ACC112 (cell line): Measurements from ENCODE around the gene CXorf58.

Experiments
- H2AFZ ChIP-seq: fragments of 200-600 bp; sonication (generic); one replicate; pipeline ENCODE4 v1.6.0; 2017; ENCODE audit warnings: antibody characterized with exemption, low read length; ENCODE audit not compliant: unreplicated experiment
- H3K27ac ChIP-seq: fragments of 200-600 bp; sonication (generic); 2 replicates; pipeline ENCODE4 v1.5.1; 2014; ENCODE audit warnings: low read depth, mild to moderate bottlenecking, antibody characterized with exemption, low read length, moderate library complexity
- H3K27me3 ChIP-seq: fragments of 200-600 bp; sonication (generic); 2 replicates; pipeline ENCODE4 v1.6.1; 2014; ENCODE audit warnings: mild to moderate bottlenecking, antibody characterized with exemption, low read length, moderate library complexity, mixed read lengths; ENCODE audit not compliant: insufficient read depth
- H3K36me3 ChIP-seq: fragments of 200-600 bp; sonication (generic); 2 replicates; pipeline ENCODE4 v1.6.1; 2016; ENCODE audit warnings: mild to moderate bottlenecking, antibody characterized with exemption, low read length, moderate library complexity, mixed read lengths; ENCODE audit not compliant: insufficient read depth
- H3K4me1 ChIP-seq: fragments of 200-600 bp; sonication (generic); one replicate; pipeline ENCODE4 v1.6.1; 2016; ENCODE audit warnings: low read length, mixed read lengths; ENCODE audit not compliant: insufficient read depth, unreplicated experiment, control insufficient read depth
- H3K4me3 ChIP-seq: fragments of 200-600 bp; sonication (generic); 2 replicates; pipeline ENCODE4 v1.5.1; 2014; ENCODE audit warnings: mild to moderate bottlenecking, low read depth, low read length
- H3K79me2 ChIP-seq: fragments of 200-600 bp; sonication (generic); one replicate; pipeline ENCODE4 v1.6.0; 2016; ENCODE audit warnings: low read length; ENCODE audit not compliant: control insufficient read depth, unreplicated experiment, insufficient read depth

CXorf58 gene

GRCh38 chrX:23901060-23901459 is 6.7 kb upstream of the CXorf58 start:
- Histone ChIP-seq H3K27ac (peak overlapping the region; percentile 99), H3K4me1 (peaks cover 71% of the 10 kb centered on the region), H3K79me2 (peaks cover 19% of the 10 kb centered on the region), H3K36me3 (no peaks in the 10 kb centered on the region), H3K27me3 (no peaks in the 10 kb centered on the region), H2AFZ (no peak overlapping the region), H3K4me3 (peak overlapping the region; percentile 48; the same call in 1 of the 2 replicates)

DNA sequence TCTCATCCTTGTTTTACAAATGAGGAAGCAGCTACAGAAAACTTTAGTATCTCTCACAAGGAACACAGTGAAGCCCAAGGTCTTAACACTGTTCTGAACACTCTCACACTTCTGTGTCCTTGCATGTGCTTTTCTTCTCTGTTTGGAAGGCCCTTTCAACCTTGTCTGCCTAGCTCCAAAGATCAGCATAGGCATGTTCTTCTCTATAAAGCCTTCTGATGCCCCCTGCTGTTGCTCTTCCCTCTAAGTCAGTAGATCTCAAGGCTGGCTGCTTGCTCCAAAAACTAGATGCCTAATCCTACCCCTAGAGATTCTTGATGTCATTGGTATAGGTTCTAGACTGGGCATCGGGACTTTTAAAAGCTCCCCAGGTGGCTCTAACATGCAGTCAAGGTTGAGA is 6.0 kb upstream of the CXorf58 start:
- peaks cover 74% of the 10 kb centered on the region for H3K4me1 ChIP-seq
- no peak overlapping the region for H2AFZ ChIP-seq
- H3K27ac ChIP-seq, result peak overlapping the region; percentile 99
- H3K79me2 ChIP-seq, result peaks cover 26% of the 10 kb centered on the region
- H3K36me3 ChIP-seq, result no peaks in the 10 kb centered on the region
- peak overlapping the region; percentile 37; the same call in 1 of the 2 replicates for H3K4me3 ChIP-seq
- H3K27me3 ChIP-seq, result no peaks in the 10 kb centered on the region

- H3K27ac ChIP-seq, result peak overlapping the region; percentile 99
- H3K27me3 ChIP-seq, result no peaks in the 10 kb centered on the region
- H3K79me2 ChIP-seq, result peaks cover 28% of the 10 kb centered on the region
- H3K36me3 ChIP-seq, result no peaks in the 10 kb centered on the region
- H3K4me3 ChIP-seq, result peak overlapping the region; percentile 37; the same call in 1 of the 2 replicates
- no peak overlapping the region for H2AFZ ChIP-seq
- H3K4me1 ChIP-seq, result peaks cover 69% of the 10 kb centered on the region
These were observed 5.4 kb upstream of the CXorf58 start for GRCh38 chrX:23902419-23902818.

DNA sequence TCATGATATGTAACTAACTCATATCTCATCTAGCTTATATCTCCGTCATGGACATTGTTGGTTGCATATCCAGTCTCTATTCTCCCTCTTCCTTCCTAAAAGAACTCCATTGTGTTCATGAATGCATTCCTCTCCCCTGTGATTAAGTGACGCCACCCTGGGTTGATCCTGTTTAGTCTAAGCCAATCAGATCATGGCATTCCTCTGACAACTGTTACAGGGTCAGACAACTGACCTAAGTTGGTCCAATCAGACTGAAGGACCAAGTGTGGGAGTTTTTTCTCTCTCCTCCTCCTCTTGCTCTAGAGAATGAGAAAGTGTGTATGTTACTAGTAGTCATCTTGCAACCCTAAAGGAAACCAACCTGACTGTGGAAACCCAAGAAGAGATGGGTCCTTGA is 3.7 kb upstream of the CXorf58 start:
- Histone ChIP-seq H3K4me1 (peaks cover 52% of the 10 kb centered on the region), H3K27me3 (no peaks in the 10 kb centered on the region), H3K4me3 (no peak overlapping the region), H3K79me2 (peaks cover 23% of the 10 kb centered on the region), H3K27ac (peak overlapping the region; percentile 41; the same call in 1 of the 2 replicates), H3K36me3 (no peaks in the 10 kb centered on the region), H2AFZ (no peak overlapping the region)

GRCh38 chrX:23907111-23907497 is 702 bp upstream of the CXorf58 start:
- Histone ChIP-seq H3K27me3 (no peaks in the 10 kb centered on the region), H3K36me3 (no peaks in the 10 kb centered on the region), H3K27ac (peak overlapping the region; percentile 95), H2AFZ (peak overlapping the region; percentile 95), H3K79me2 (peaks cover 16% of the 10 kb centered on the region), H3K4me1 (peaks cover 22% of the 10 kb centered on the region), H3K4me3 (peak overlapping the region; percentile 97)

DNA sequence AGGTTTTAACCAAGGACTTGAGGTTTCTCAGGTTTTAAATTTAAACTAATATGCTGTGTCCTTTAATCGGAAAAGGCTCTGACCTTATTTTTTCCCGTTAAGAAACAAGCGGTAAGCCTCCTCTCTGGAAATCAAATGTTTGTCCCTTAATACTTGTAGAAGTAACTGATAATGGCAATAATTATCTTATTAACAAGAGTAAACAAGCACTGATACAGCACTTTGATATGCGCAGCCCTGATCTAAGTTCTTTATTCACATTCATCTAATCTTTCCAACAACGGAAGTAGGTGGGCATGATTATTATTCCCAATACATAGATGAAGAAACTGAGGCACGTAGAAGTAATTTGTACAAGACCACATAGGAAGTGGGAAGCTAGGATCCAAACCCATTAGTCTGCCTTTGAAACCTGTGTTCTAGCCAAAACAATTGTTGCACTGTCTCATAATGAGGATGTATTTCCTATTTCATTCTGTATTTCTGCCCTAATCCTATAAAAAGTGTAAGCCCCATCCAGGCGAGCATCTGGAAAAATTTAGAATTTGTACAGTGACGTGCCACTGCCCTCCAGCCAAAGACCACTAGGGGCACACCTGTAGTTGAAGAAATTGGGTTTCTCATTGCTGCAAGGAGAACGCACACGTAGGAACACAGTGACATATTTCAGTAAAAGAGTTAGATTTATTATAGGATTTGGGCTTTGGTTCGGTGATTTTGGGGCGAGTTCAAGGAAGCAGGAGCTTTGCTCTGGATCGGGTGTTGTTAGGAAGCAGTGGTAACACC is 606 bp downstream of the CXorf58 start:
- H2AFZ ChIP-seq, result peak overlapping the region; percentile 100
- no peaks in the 10 kb centered on the region for H3K27me3 ChIP-seq
- peaks cover 16% of the 10 kb centered on the region for H3K79me2 ChIP-seq
- peaks cover 16% of the 10 kb centered on the region for H3K4me1 ChIP-seq
- peak overlapping the region; percentile 95 for H3K27ac ChIP-seq
- H3K4me3 ChIP-seq, result peak overlapping the region; percentile 97
- no peaks in the 10 kb centered on the region for H3K36me3 ChIP-seq

DNA sequence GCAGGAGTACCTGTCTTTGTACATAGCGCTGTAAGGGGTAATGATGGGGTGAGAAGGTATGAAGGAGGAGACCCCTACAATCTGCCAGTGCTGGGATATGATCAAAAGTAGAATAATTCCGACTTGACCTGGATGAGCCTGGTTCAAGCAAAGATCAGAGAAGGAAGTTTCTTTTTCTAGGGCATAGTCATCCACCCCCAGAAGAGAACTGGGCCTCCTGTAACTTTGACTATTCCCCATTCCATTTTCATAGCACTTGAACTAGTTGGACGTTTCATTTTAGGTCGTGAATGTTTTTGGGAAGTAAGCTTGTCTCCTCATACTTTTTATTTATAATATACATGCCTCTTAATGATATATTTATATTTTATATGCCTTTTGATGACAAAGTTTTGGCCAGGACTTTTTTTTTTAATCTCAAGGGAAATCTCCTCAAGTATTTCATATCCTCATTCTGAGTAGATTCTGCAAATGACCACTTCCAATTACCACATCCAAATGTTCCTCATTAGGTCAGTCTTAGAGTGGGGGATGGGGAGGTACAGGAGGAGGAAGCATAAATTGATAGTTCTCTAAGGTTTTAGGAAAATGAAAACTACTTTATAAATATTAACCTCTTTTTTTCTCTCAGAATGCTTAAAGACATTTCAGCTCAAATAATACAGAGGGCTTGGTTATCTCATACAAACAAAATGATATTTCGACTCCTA is 3.5 kb downstream of the CXorf58 start:
- Histone ChIP-seq H3K79me2 (peaks cover 7% of the 10 kb centered on the region), H2AFZ (no peak overlapping the region), H3K27me3 (no peaks in the 10 kb centered on the region), H3K36me3 (no peaks in the 10 kb centered on the region), H3K4me3 (no peak overlapping the region), H3K4me1 (peaks cover 5% of the 10 kb centered on the region), H3K27ac (no peak overlapping the region)

GRCh38 chrX:23919148-23919547 is 11.3 kb downstream of the CXorf58 start:
- H3K27ac ChIP-seq, result no peak overlapping the region
- H2AFZ ChIP-seq, result no peak overlapping the region
- H3K27me3 ChIP-seq, result no peaks in the 10 kb centered on the region
- H3K36me3 ChIP-seq, result no peaks in the 10 kb centered on the region
- H3K4me1 ChIP-seq, result no peaks in the 10 kb centered on the region
- no peaks in the 10 kb centered on the region for H3K79me2 ChIP-seq
- H3K4me3 ChIP-seq, result no peak overlapping the region

DNA sequence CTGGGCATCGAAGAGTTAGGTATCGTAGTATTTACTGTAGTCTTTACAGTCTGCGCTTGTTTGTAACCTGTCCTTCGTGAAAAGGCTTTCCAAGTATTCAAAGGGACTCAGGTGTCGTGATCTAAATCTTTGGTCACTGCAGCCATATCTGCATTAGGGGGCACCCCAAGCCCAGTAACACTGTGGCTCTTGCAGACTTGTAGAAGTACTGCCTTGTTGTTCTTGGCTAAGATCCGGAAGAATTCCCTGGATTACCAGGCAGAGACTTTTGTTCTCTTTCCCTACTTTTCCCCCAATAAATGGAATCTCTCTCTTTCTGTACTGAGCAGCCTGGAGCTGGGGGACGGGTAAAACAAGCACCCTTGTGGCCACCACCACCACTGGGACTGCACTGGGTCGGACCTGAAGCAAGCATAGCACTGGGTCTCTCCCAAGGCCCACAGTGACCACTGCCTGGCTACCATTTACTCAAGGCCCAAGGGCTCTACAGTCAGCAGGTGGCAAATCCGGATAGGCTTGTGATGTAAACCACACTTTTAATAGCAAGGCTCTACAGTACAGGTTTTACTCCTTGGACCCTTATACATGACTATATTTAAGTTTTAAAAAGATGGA is 12.0 kb downstream of the CXorf58 start:
- Histone ChIP-seq H3K4me1 (no peaks in the 10 kb centered on the region), H3K4me3 (no peak overlapping the region), H3K27me3 (no peaks in the 10 kb centered on the region), H3K79me2 (no peaks in the 10 kb centered on the region), H3K27ac (no peak overlapping the region), H3K36me3 (no peaks in the 10 kb centered on the region), H2AFZ (no peak overlapping the region)

- Histone ChIP-seq H3K27me3 (no peaks in the 10 kb centered on the region), H3K4me1 (peaks cover 3% of the 10 kb centered on the region), H3K36me3 (no peaks in the 10 kb centered on the region), H3K79me2 (no peaks in the 10 kb centered on the region), H2AFZ (no peak overlapping the region), H3K4me3 (no peak overlapping the region), H3K27ac (no peak overlapping the region)
These were observed 18.2 kb downstream of the CXorf58 start for GRCh38 chrX:23926015-23926414.
